PC-3 (cell line): ENCODE results near the gene CSF1R. TPM values are rescaled to one million over a fixed set of nuclear protein-coding genes. Genes with fewer than 3 reads are reported as not detected.

Experiments used
- ATAC-seq: fragments of 200-7000 bp; cut with Tn5 transposase; 2 replicates; pipeline ENCODE4 v1.9.1; 2020; ENCODE audit warnings: mild to moderate bottlenecking, moderate library complexity
- BruUV-seq: library from RNA; stranded (reverse); fragments of 400-500 nt; replicated peaks from 2 replicates; lab custom pipeline; 2021; lab: Mats Ljungman, UMichigan
- CTCF ChIA-PET: fragments of 300-600 bp; sonication (Branson Sonifier 250); formaldehyde crosslinking; loops from one replicate; lab custom pipeline; 2022; ENCODE audit warnings: antibody characterized with exemption; lab: Charles Lee
- POLR2A ChIA-PET: fragments of 300-600 bp; sonication (Branson Sonifier 250); formaldehyde crosslinking; loops from one replicate; lab custom pipeline; 2022; ENCODE audit warnings: antibody characterized with exemption; ENCODE audit not compliant: unreplicated experiment; lab: Charles Lee
- DNase-seq: peaks from one replicate; pipeline ENCODE4 v3.0.0-alpha.2; 2015
- H2AFZ ChIP-seq: fragments of 300-600 bp; sonication (generic); 2 replicates; pipeline ENCODE4 v1.6.0; 2016; ENCODE audit warnings: antibody characterized with exemption, low read length
- H3F3A ChIP-seq: fragments of 300-600 bp; sonication (generic); one replicate; pipeline ENCODE4 v1.6.0; 2017; ENCODE audit warnings: antibody characterized with exemption, low read length, control low read depth, mild to moderate bottlenecking; ENCODE audit not compliant: unreplicated experiment
- H3K27ac ChIP-seq: fragments of 300-600 bp; sonication (generic); 2 replicates; pipeline ENCODE4 v1.5.1; 2016; ENCODE audit warnings: mild to moderate bottlenecking, low read length
- H3K27me3 ChIP-seq: fragments of 300-600 bp; sonication (generic); 2 replicates; pipeline ENCODE4 v1.6.1; 2016; ENCODE audit warnings: low read length, mixed read lengths
- H3K36me3 ChIP-seq: fragments of 300-600 bp; sonication (generic); 2 replicates; pipeline ENCODE4 v1.6.1; 2016; ENCODE audit warnings: low read depth, mixed run types, low read length, mixed read lengths
- H3K4me1 ChIP-seq: fragments of 300-600 bp; sonication (generic); 2 replicates; pipeline ENCODE4 v1.5.1; 2016; ENCODE audit warnings: low read length; ENCODE audit not compliant: insufficient read depth
- H3K4me2 ChIP-seq: fragments of 300-600 bp; sonication (generic); 2 replicates; pipeline ENCODE4 v1.6.0; 2016; ENCODE audit warnings: low read length
- H3K4me3 ChIP-seq: fragments of 300-600 bp; sonication (generic); 2 replicates; pipeline ENCODE4 v1.5.1; 2016; ENCODE audit warnings: mild to moderate bottlenecking, low read length, mixed read lengths
- H3K79me2 ChIP-seq: fragments of 300-600 bp; sonication (generic); 2 replicates; pipeline ENCODE4 v1.6.1; 2017; ENCODE audit warnings: low read length, mixed read lengths
- H3K9ac ChIP-seq: fragments of 300-600 bp; sonication (generic); 2 replicates; pipeline ENCODE4 v1.6.0; 2016; ENCODE audit warnings: mild to moderate bottlenecking, low read length
- H3K9me2 ChIP-seq: fragments of 300-600 bp; sonication (generic); replicated peaks from 2 replicates; pipeline ENCODE4 v1.6.1; 2016; ENCODE audit warnings: mixed run types, low read length, mixed read lengths
- H3K9me3 ChIP-seq: fragments of 300-600 bp; sonication (generic); 2 replicates; pipeline ENCODE4 v1.6.1; 2016; ENCODE audit warnings: low read length, mixed read lengths
- H4K20me1 ChIP-seq: fragments of 300-600 bp; sonication (generic); 2 replicates; pipeline ENCODE4 v1.6.1; 2016; ENCODE audit warnings: low read length, mixed read lengths
- CTCF ChIP-seq: fragments of 300-600 bp; sonication (generic); conservative IDR thresholded peaks from 2 replicates; pipeline ENCODE4 v1.5.1; 2017; ENCODE audit warnings: antibody characterized with exemption, low read depth, mild to moderate bottlenecking, low read length
- EZH2 ChIP-seq: fragments of 300-600 bp; sonication (generic); IDR thresholded peaks from one replicate; pipeline ENCODE4 v1.6.1; 2017; ENCODE audit warnings: antibody characterized with exemption, mild to moderate bottlenecking, low read length; ENCODE audit not compliant: unreplicated experiment
- EZH2phosphoT487 ChIP-seq: fragments of 300-600 bp; sonication (generic); IDR thresholded peaks from 2 replicates; pipeline ENCODE4 v1.6.1; 2018; ENCODE audit warnings: mild to moderate bottlenecking, antibody characterized with exemption, low read length, borderline replicate concordance
- intact Hi-C: fragments of 100-400 bp; cut with micrococcal nuclease; formaldehyde crosslinking; loops from 2 replicates; pipeline ENCODE4 v1.9.0; 2023
- total RNA-seq: library from RNA; depleted of rRNA; stranded (reverse); fragments of >200 nt; gene quantifications from 2 replicates; pipeline ENCODE4 v1.2.3, GENCODE V29; 2014

CSF1R gene
- total RNA-seq, 1 experiment from 2014 or later: not detected

GRCh38 chr5:150126921-150127265 is 40.5 kb upstream of the CSF1R start:
- no peaks in the 10 kb centered on the region for H3K36me3 ChIP-seq
- DNase-seq (no peak), ATAC-seq (no peak)
- no peaks in the 10 kb centered on the region for H3K79me2 ChIP-seq
- no peak for TF ChIP-seq EZH2
- no peak for TF ChIP-seq CTCF
- H3K4me3 ChIP-seq: no peak overlapping the region
- H3K4me2 ChIP-seq: no peak overlapping the region
- intact Hi-C loops: no loop called here
- H3K9me3 ChIP-seq: no peaks in the 10 kb centered on the region
- no peak overlapping the region for H2AFZ ChIP-seq
- no peak overlapping the region for H3K27ac ChIP-seq
- BruUV-seq: no TSS peak
- H3K9ac ChIP-seq: no peak overlapping the region
- H4K20me1 ChIP-seq: no peaks in the 10 kb centered on the region
- ChIA-PET CTCF (no interaction called here), POLR2A (no interaction called here)
- H3K4me1 ChIP-seq: peaks cover 6% of the 10 kb centered on the region; the same call in 1 of the 2 replicates
- no peaks in the 10 kb centered on the region for H3K9me2 ChIP-seq
- no peaks in the 10 kb centered on the region for H3F3A ChIP-seq
- H3K27me3 ChIP-seq: no peaks in the 10 kb centered on the region

- H3K27me3 ChIP-seq: no peaks in the 10 kb centered on the region
- ATAC-seq (no peak), DNase-seq (no peak)
- H3K4me3 ChIP-seq: no peak overlapping the region
- H3K79me2 ChIP-seq: no peaks in the 10 kb centered on the region
- no peak overlapping the region for H2AFZ ChIP-seq
- CTCF ChIA-PET: no interaction called here
- BruUV-seq: no TSS peak
- H3K36me3 ChIP-seq: no peaks in the 10 kb centered on the region
- intact Hi-C loops: no loop called here
- H4K20me1 ChIP-seq: no peaks in the 10 kb centered on the region
- no peak overlapping the region for H3K9ac ChIP-seq
- no peak overlapping the region for H3K4me2 ChIP-seq
- no peaks in the 10 kb centered on the region for H3F3A ChIP-seq
- POLR2A ChIA-PET: no interaction called here
- H3K4me1 ChIP-seq: peaks cover 6% of the 10 kb centered on the region; the same call in 1 of the 2 replicates
- TF ChIP-seq EZH2phosphoT487: no peak
- TF ChIP-seq CTCF: no peak
- no peak for TF ChIP-seq EZH2
- no peak overlapping the region for H3K27ac ChIP-seq
- H3K9me2 ChIP-seq: no peaks in the 10 kb centered on the region
- no peaks in the 10 kb centered on the region for H3K9me3 ChIP-seq
Observed at GRCh38 chr5:150126199-150126920, 40.0 kb upstream of the CSF1R start.

GRCh38 chr5:150125334-150125733 is 39.0 kb upstream of the CSF1R start:
- intact Hi-C loops: no loop called here
- no peaks in the 10 kb centered on the region for H3K36me3 ChIP-seq
- no peaks in the 10 kb centered on the region for H3K79me2 ChIP-seq
- H3K4me3 ChIP-seq: no peak overlapping the region
- H4K20me1 ChIP-seq: no peaks in the 10 kb centered on the region
- no peaks in the 10 kb centered on the region for H3K9me2 ChIP-seq
- POLR2A ChIA-PET: no interaction called here
- H2AFZ ChIP-seq: no peak overlapping the region
- no peaks in the 10 kb centered on the region for H3K9me3 ChIP-seq
- no peak for ATAC-seq
- DNase-seq: no peak
- CTCF ChIA-PET: interaction anchor here (0.6 kb wide), 1 partner anchor 121 kb away, joined by 3 read pairs; no protein-coding TSS in a partner anchor
- no peaks in the 10 kb centered on the region for H3F3A ChIP-seq
- no peak overlapping the region for H3K4me2 ChIP-seq
- no peak overlapping the region for H3K9ac ChIP-seq
- peaks cover 6% of the 10 kb centered on the region; the same call in 1 of the 2 replicates for H3K4me1 ChIP-seq
- no peaks in the 10 kb centered on the region for H3K27me3 ChIP-seq
- no TSS peak for BruUV-seq
- no peak overlapping the region for H3K27ac ChIP-seq
- TF ChIP-seq EZH2phosphoT487 (no peak), CTCF (no peak), EZH2 (no peak)
